ENCODE data around the gene ADGRV1.
"Not testable (repeated sequence)": the region's sequence is repeated elsewhere in the genome, so short reads cannot be mapped to it uniquely, and the experiment has no call there.

The ADGRV1 gene

DNA sequence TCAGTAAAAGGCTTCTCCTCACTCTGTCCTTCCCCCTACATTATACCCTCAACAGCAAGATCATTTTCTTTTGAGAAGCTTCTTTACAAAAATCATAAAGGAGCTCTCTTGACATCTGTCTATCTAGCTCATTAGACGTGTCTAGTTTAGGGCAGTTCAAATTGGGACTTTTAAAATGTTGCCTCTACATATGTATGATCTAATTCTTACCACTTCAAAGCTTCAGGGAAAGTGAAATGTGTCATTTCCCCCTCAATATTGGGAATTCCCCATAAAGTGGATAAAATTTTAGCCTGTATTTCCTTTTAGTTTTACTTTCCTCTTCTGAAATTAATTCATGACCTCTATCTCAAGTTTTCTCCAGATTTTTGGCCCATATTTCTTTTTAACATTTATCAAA, 500.8 kb downstream of the ADGRV1 start:
- H3K4me3 ChIP-seq (ENCODE audit: low read depth, low read length): no peak overlapping the region
- no peak for DNase-seq (ENCODE audit: low read depth)
- TF ChIP-seq MYC (IDR thresholded peaks at IDR 0.05; ENCODE audit: low read depth, low read length): no peak
- TF ChIP-seq, protein P1, sequence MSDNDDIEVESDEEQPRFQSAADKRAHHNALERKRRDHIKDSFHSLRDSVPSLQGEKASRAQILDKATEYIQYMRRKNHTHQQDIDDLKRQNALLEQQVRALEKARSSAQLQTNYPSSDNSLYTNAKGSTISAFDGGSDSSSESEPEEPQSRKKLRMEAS (IDR thresholded peaks at IDR 0.05; ENCODE audit: low read depth, low read length): no peak
- TF ChIP-seq POLR2A (IDR thresholded peaks at IDR 0.05; ENCODE audit: extremely low read depth, insufficient read length): no peak
- TF ChIP-seq, protein P2, sequence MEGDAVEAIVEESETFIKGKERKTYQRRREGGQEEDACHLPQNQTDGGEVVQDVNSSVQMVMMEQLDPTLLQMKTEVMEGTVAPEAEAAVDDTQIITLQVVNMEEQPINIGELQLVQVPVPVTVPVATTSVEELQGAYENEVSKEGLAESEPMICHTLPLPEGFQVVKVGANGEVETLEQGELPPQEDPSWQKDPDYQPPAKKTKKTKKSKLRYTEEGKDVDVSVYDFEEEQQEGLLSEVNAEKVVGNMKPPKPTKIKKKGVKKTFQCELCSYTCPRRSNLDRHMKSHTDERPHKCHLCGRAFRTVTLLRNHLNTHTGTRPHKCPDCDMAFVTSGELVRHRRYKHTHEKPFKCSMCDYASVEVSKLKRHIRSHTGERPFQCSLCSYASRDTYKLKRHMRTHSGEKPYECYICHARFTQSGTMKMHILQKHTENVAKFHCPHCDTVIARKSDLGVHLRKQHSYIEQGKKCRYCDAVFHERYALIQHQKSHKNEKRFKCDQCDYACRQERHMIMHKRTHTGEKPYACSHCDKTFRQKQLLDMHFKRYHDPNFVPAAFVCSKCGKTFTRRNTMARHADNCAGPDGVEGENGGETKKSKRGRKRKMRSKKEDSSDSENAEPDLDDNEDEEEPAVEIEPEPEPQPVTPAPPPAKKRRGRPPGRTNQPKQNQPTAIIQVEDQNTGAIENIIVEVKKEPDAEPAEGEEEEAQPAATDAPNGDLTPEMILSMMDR (IDR thresholded peaks at IDR 0.05; ENCODE audit: low read depth, low read length): no peak

DNA sequence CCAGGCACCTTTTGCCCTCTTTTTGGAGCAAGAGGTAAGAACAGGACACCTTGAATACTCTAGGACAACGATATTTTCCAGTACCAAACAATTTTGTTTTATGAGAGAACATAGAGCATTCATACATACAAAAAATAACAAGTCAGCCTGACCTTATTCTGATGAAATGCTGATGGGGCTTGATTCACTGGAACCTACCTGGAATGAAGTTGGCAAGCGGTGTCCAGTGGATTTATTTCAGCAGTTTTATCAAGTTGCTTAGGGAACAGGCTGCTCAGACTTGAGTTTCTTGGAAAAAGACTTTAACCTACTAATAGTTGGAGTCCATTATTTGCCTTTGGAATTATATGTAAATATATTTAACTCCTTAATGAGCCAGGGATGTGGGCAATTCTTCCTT, 502.5 kb downstream of the ADGRV1 start:
- TF ChIP-seq, protein P1 (IDR thresholded peaks at IDR 0.05; ENCODE audit: low read depth, low read length): no peak
- no peak for TF ChIP-seq POLR2A (IDR thresholded peaks at IDR 0.05; ENCODE audit: extremely low read depth, insufficient read length)
- no peak for TF ChIP-seq MYC (IDR thresholded peaks at IDR 0.05; ENCODE audit: low read depth, low read length)
- TF ChIP-seq, protein P2 (IDR thresholded peaks at IDR 0.05; ENCODE audit: low read depth, low read length): no peak
- H3K4me3 ChIP-seq (ENCODE audit: low read depth, low read length): no peak overlapping the region

DNA sequence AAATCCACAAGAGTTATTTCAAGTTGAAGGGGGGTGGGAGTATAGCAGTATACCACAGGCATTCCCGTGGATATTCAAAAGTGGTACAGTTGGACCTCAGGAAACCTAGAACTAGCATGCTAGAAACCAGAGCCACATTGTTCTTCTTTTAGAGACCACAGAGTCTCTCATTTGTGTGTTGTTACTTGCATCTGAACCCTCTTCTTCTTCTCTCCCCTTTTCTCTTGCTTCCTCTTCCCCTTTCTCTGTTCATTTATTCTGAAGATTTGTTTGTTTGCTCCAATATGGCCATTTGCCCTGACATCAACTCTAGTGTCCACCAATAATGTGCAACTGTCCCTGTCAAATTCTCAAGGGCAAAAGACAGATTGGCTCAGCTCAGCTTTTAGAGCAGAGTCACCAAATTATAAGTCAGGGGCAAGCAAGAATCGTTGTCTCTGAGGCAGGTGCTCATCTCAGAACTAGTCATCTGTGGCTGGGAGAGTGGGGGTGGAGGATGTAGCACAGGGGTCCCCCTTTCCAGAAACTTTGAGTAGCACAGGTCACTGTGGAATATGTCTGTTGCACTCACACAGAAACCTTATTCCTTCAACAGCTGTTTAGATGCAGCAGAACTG, 503.5 kb downstream of the ADGRV1 start:
- no peak for DNase-seq (ENCODE audit: low read depth)
- no peak overlapping the region for H3K4me3 ChIP-seq (ENCODE audit: low read depth, low read length)
- TF ChIP-seq, protein P1 (IDR thresholded peaks at IDR 0.05; ENCODE audit: low read depth, low read length): no peak
- TF ChIP-seq MYC (IDR thresholded peaks at IDR 0.05; ENCODE audit: low read depth, low read length) (no peak), POLR2A (IDR thresholded peaks at IDR 0.05; ENCODE audit: extremely low read depth, insufficient read length) (no peak)
- TF ChIP-seq, protein P2 (IDR thresholded peaks at IDR 0.05; ENCODE audit: low read depth, low read length): no peak

More for the DNA sequence above, 502.5 kb downstream of the ADGRV1 start:
- DNase-seq (ENCODE audit: low read depth): no peak

DNA sequence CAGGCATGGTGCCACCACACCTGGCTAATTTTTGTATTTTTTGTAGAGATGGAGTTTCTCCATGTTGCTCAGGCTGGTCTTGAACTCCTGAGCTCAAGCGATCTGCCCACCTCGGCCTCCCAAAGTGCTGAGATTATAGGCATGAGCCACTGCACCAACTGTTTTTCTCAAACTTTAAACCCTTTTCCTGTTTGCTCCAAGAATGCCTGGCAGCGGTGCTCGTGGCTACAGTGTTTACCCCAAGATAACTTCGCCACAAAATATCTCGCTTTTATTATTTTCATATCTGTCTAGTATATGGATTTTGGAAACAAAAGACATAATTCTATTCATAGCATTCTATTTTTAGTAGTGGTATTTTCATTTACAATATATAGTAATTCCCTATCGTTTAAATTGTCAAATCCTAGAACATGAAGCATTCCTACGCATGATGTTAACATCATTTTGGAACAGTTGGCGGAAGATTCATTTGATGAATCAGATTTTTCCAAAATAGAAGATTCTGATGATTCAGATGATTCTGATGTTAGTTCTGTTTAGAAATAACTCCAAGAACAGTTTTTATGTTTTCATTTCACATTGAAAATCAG, 504.6 kb downstream of the ADGRV1 start:
- not testable (repeated sequence) for H3K4me3 ChIP-seq (ENCODE audit: low read depth, low read length); DNase-seq (ENCODE audit: low read depth)

DNA sequence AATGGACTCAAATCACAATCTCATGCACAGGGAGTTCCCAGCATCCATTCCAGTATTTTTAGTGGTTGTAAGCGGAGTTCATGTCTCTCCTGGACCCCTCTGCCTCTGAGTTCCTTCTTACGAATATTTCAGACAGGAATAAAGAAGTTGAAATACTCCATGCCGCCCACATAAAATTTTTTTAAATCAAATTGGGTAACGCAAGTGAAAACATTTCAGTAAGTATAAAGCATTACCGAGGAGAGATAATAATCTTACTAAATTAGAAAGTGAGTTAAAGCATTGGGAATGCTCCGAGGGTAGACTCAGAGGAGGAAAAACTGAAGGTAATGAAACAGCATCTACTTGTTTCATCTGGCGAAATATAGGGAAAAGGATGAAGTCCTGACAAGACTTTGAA, 506.9 kb downstream of the ADGRV1 start:
- H3K4me3 ChIP-seq (ENCODE audit: low read depth, low read length): no peak overlapping the region
- DNase-seq (ENCODE audit: low read depth): no peak
- no peak for TF ChIP-seq POLR2A (IDR thresholded peaks at IDR 0.05; ENCODE audit: extremely low read depth, insufficient read length)
- TF ChIP-seq, protein P1 (IDR thresholded peaks at IDR 0.05; ENCODE audit: low read depth, low read length): no peak
- TF ChIP-seq, protein P2 (IDR thresholded peaks at IDR 0.05; ENCODE audit: low read depth, low read length): no peak
- TF ChIP-seq MYC (IDR thresholded peaks at IDR 0.05; ENCODE audit: low read depth, low read length): no peak

DNA sequence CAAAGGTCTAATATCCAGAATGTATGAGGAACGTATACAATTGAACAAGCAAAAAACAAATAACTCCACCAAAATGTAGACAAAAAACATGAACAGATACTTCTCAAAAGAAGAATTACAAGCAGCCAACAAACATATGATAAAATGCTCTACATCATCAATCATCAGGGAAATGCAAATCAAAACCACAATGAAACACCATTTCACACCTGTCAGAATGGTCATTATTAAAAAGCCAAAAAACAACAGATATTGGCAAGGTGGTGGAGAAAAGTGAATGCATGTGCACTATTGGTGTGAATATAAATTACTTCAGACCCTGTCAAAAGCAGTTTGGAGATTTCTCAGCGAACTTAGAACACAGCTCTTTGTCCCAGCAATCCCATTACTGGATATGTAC, 510.8 kb downstream of the ADGRV1 start:
- DNase-seq (ENCODE audit: low read depth): no peak
- no peak overlapping the region for H3K4me3 ChIP-seq (ENCODE audit: low read depth, low read length)
- TF ChIP-seq, protein P2 (IDR thresholded peaks at IDR 0.05; ENCODE audit: low read depth, low read length): no peak
- TF ChIP-seq POLR2A (IDR thresholded peaks at IDR 0.05; ENCODE audit: extremely low read depth, insufficient read length) (no peak), MYC (IDR thresholded peaks at IDR 0.05; ENCODE audit: low read depth, low read length) (no peak)
- TF ChIP-seq, protein P1 (IDR thresholded peaks at IDR 0.05; ENCODE audit: low read depth, low read length): no peak

Measured in NB4 (cell line).